Sigmoid colon (tissue), 4 donors: ENCODE data around the gene MX2.
"Not testable (repeated sequence)": the region's sequence is repeated elsewhere in the genome, so short reads cannot be mapped to it uniquely, and the experiment has no call there.

Experiments
- POLR2A ChIP-seq, 2 donors: fragments of 450-650 bp; IDR thresholded peaks; one replicate each; pipeline ENCODE4 v1.6.1; 2016; ENCODE audit warnings: antibody characterized with exemption in 2 of 2, mild to moderate bottlenecking in 2 of 2, moderate library complexity in 2 of 2
- POLR2AphosphoS5 ChIP-seq, 4 donors: sonication (generic); formaldehyde crosslinking; IDR thresholded peaks; one replicate each; pipeline ENCODE4 v1.6.1; 2017; ENCODE audit warnings: antibody characterized with exemption in 4 of 4
- TF ChIP-seq, protein P1 (sequence below), 4 experiments: fragments of 450-650 bp in 3 of 4; fragments of 200-600 bp in 1 of 4; IDR thresholded peaks; one replicate each; pipeline ENCODE4 v1.5.1; 2016 to 2019; ENCODE audit warnings: antibody characterized with exemption in 4 of 4, mild to moderate bottlenecking in 3 of 4, moderate library complexity in 2 of 4

- TF ChIP-seq POLR2AphosphoS5, POLR2A (IDR thresholded peaks at IDR 0.05): not testable (repeated sequence)
- TF ChIP-seq, protein P1, sequence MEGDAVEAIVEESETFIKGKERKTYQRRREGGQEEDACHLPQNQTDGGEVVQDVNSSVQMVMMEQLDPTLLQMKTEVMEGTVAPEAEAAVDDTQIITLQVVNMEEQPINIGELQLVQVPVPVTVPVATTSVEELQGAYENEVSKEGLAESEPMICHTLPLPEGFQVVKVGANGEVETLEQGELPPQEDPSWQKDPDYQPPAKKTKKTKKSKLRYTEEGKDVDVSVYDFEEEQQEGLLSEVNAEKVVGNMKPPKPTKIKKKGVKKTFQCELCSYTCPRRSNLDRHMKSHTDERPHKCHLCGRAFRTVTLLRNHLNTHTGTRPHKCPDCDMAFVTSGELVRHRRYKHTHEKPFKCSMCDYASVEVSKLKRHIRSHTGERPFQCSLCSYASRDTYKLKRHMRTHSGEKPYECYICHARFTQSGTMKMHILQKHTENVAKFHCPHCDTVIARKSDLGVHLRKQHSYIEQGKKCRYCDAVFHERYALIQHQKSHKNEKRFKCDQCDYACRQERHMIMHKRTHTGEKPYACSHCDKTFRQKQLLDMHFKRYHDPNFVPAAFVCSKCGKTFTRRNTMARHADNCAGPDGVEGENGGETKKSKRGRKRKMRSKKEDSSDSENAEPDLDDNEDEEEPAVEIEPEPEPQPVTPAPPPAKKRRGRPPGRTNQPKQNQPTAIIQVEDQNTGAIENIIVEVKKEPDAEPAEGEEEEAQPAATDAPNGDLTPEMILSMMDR (IDR thresholded peaks at IDR 0.05) = not testable (repeated sequence)
Measured at GRCh38 chr21:41420998-41421397, 59.2 kb downstream of the MX2 start.
